Stimulated activated memory B cell treated with anti-CD40 and anti-IgM and Interleukin-4, amounts not matched to agents 10 μg/mL and 1 μg/mL and 100 μg/mL, for 72 hours (primary cell): ENCODE results near the gene KLC1.

Source experiments
- ATAC-seq: fragments of 150-1000 bp; cut with Tn5 transposase; 2 replicates; pipeline ENCODE4 v1.10.0; 2021
- H3K27ac Mint-ChIP-seq: one replicate; pipeline ENCODE4 v1.8.0; 2022; ENCODE audit warnings: mild to moderate bottlenecking, mixed read lengths
- H3K27me3 Mint-ChIP-seq: one replicate; pipeline ENCODE4 v1.8.0; 2022; ENCODE audit warnings: mixed read lengths
- H3K36me3 Mint-ChIP-seq: one replicate; pipeline ENCODE4 v1.8.0; 2022; ENCODE audit warnings: mixed read lengths
- H3K4me1 Mint-ChIP-seq: one replicate; pipeline ENCODE4 v1.8.0; 2022; ENCODE audit warnings: mixed read lengths
- H3K4me3 Mint-ChIP-seq: one replicate; pipeline ENCODE4 v1.8.0; 2022; ENCODE audit warnings: mild to moderate bottlenecking, moderate library complexity, mixed read lengths
- H3K9me3 Mint-ChIP-seq: one replicate; pipeline ENCODE4 v1.8.0; 2022; ENCODE audit warnings: mixed read lengths

Gene KLC1

GRCh38 chr14:103731916-103732867, 103.2 kb downstream of the KLC1 start:
- Mint-ChIP-seq H3K36me3 (peaks cover 28% of the 10 kb centered on the region), H3K27me3 (no peaks in the 10 kb centered on the region), H3K27ac (no peak overlapping the region), H3K4me3 (no peak overlapping the region), H3K9me3 (no peaks in the 10 kb centered on the region), H3K4me1 (no peaks in the 10 kb centered on the region)
- no peak for ATAC-seq

GRCh38 chr14:103732868-103733620, 104.0 kb downstream of the KLC1 start:
- no peaks in the 10 kb centered on the region for H3K27me3 Mint-ChIP-seq
- ATAC-seq: no peak
- no peak overlapping the region for H3K27ac Mint-ChIP-seq
- no peaks in the 10 kb centered on the region for H3K9me3 Mint-ChIP-seq
- no peak overlapping the region for H3K4me3 Mint-ChIP-seq
- H3K4me1 Mint-ChIP-seq: no peaks in the 10 kb centered on the region
- H3K36me3 Mint-ChIP-seq: peaks cover 35% of the 10 kb centered on the region

GRCh38 chr14:103733651-103734050, 104.6 kb downstream of the KLC1 start:
- ATAC-seq: no peak
- H3K4me3 Mint-ChIP-seq: no peak overlapping the region

GRCh38 chr14:103734081-103734888, 105.3 kb downstream of the KLC1 start:
- H3K9me3 Mint-ChIP-seq: no peaks in the 10 kb centered on the region

More at GRCh38 chr14:103733651-103734050, 104.6 kb downstream of the KLC1 start:
- Mint-ChIP-seq H3K4me1 (no peaks in the 10 kb centered on the region), H3K9me3 (no peaks in the 10 kb centered on the region), H3K27me3 (no peaks in the 10 kb centered on the region), H3K27ac (no peak overlapping the region), H3K36me3 (peaks cover 41% of the 10 kb centered on the region)

GRCh38 chr14:103735022-103735421, 106.0 kb downstream of the KLC1 start:
- Mint-ChIP-seq H3K4me3 (no peak overlapping the region), H3K27ac (no peak overlapping the region), H3K27me3 (no peaks in the 10 kb centered on the region), H3K9me3 (no peaks in the 10 kb centered on the region), H3K4me1 (no peaks in the 10 kb centered on the region), H3K36me3 (peaks cover 36% of the 10 kb centered on the region)
- no peak for ATAC-seq

More at GRCh38 chr14:103734081-103734888, 105.3 kb downstream of the KLC1 start:
- Mint-ChIP-seq H3K36me3 (peaks cover 36% of the 10 kb centered on the region), H3K4me3 (no peak overlapping the region), H3K4me1 (no peaks in the 10 kb centered on the region), H3K27ac (no peak overlapping the region), H3K27me3 (no peaks in the 10 kb centered on the region)
- no peak for ATAC-seq

- H3K4me1 Mint-ChIP-seq: no peaks in the 10 kb centered on the region
- no peak overlapping the region for H3K27ac Mint-ChIP-seq
- H3K9me3 Mint-ChIP-seq: no peaks in the 10 kb centered on the region
- H3K4me3 Mint-ChIP-seq: no peak overlapping the region
- H3K36me3 Mint-ChIP-seq: peaks cover 39% of the 10 kb centered on the region
- no peaks in the 10 kb centered on the region for H3K27me3 Mint-ChIP-seq
- ATAC-seq: no peak
Measured at GRCh38 chr14:103735439-103735814, 106.4 kb downstream of the KLC1 start.

- H3K4me1 Mint-ChIP-seq: no peaks in the 10 kb centered on the region
- H3K36me3 Mint-ChIP-seq: peaks cover 39% of the 10 kb centered on the region
- no peak for ATAC-seq
- no peaks in the 10 kb centered on the region for H3K27me3 Mint-ChIP-seq
- H3K9me3 Mint-ChIP-seq: no peaks in the 10 kb centered on the region
- H3K4me3 Mint-ChIP-seq: no peak overlapping the region
- H3K27ac Mint-ChIP-seq: no peak overlapping the region
Measured at GRCh38 chr14:103735815-103736545, 107.0 kb downstream of the KLC1 start.

GRCh38 chr14:103736546-103737431, 107.8 kb downstream of the KLC1 start:
- no peaks in the 10 kb centered on the region for H3K9me3 Mint-ChIP-seq
- H3K27ac Mint-ChIP-seq: no peak overlapping the region
- H3K27me3 Mint-ChIP-seq: no peaks in the 10 kb centered on the region
- no peak for ATAC-seq
- no peak overlapping the region for H3K4me3 Mint-ChIP-seq
- peaks cover 39% of the 10 kb centered on the region for H3K36me3 Mint-ChIP-seq
- no peaks in the 10 kb centered on the region for H3K4me1 Mint-ChIP-seq

GRCh38 chr14:103737432-103738045, 108.5 kb downstream of the KLC1 start:
- no peak for ATAC-seq
- no peaks in the 10 kb centered on the region for H3K4me1 Mint-ChIP-seq
- H3K36me3 Mint-ChIP-seq: peaks cover 38% of the 10 kb centered on the region
- H3K9me3 Mint-ChIP-seq: no peaks in the 10 kb centered on the region
- no peak overlapping the region for H3K4me3 Mint-ChIP-seq
- H3K27ac Mint-ChIP-seq: no peak overlapping the region
- no peaks in the 10 kb centered on the region for H3K27me3 Mint-ChIP-seq

- H3K36me3 Mint-ChIP-seq: peaks cover 32% of the 10 kb centered on the region
- ATAC-seq: no peak
- no peak overlapping the region for H3K4me3 Mint-ChIP-seq
- no peak overlapping the region for H3K27ac Mint-ChIP-seq
- no peaks in the 10 kb centered on the region for H3K4me1 Mint-ChIP-seq
- no peaks in the 10 kb centered on the region for H3K9me3 Mint-ChIP-seq
- no peaks in the 10 kb centered on the region for H3K27me3 Mint-ChIP-seq
Measured at GRCh38 chr14:103738166-103738565, 109.2 kb downstream of the KLC1 start.

GRCh38 chr14:103738701-103739451, 109.9 kb downstream of the KLC1 start:
- no peak for ATAC-seq
- Mint-ChIP-seq H3K4me1 (no peaks in the 10 kb centered on the region), H3K27ac (no peak overlapping the region), H3K36me3 (peaks cover 32% of the 10 kb centered on the region), H3K4me3 (no peak overlapping the region), H3K27me3 (no peaks in the 10 kb centered on the region), H3K9me3 (no peaks in the 10 kb centered on the region)

- Mint-ChIP-seq H3K4me1 (no peaks in the 10 kb centered on the region), H3K27ac (no peak overlapping the region), H3K27me3 (no peaks in the 10 kb centered on the region), H3K4me3 (no peak overlapping the region), H3K36me3 (peaks cover 30% of the 10 kb centered on the region), H3K9me3 (no peaks in the 10 kb centered on the region)
- ATAC-seq: no peak
Measured at GRCh38 chr14:103739466-103739792, 110.4 kb downstream of the KLC1 start.
